ENCODE measurements around the gene PLPP7. TPM values are rescaled to one million over a fixed set of nuclear protein-coding genes. Genes with fewer than 3 reads are reported as not detected.
"Not testable (repeated sequence)": the region's sequence is repeated elsewhere in the genome, so short reads cannot be mapped to it uniquely, and the experiment has no call there.

The PLPP7 gene
- total RNA-seq, 1 donor from 2014 or later, result 0.73 TPM

DNA sequence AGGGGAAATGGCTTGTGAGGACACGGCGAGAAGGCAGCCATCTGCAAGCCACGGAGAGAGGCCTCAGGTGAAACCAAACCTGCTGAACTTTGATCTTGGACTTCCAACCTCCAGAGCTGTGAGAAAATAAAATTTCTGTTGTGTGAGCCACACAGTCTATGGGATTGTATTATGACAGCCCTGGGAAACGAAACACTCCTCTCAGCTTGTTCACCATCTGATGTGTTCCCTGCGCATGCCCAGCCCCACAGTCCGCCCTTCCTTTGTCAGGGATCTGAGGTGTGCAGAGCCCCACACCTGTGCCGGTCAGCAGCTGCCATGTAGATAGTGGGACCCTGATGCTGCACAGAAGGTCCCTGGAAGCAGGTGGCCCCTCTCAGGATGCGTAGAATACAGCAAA is 34.1 kb downstream of the PLPP7 start:
- no peaks in the 10 kb centered on the region for H3K36me3 Mint-ChIP-seq (ENCODE audit: unreplicated experiment)
- no peak for DNase-seq (ENCODE audit: extremely low spot score, unreplicated experiment)
- TF ChIP-seq, protein P1, sequence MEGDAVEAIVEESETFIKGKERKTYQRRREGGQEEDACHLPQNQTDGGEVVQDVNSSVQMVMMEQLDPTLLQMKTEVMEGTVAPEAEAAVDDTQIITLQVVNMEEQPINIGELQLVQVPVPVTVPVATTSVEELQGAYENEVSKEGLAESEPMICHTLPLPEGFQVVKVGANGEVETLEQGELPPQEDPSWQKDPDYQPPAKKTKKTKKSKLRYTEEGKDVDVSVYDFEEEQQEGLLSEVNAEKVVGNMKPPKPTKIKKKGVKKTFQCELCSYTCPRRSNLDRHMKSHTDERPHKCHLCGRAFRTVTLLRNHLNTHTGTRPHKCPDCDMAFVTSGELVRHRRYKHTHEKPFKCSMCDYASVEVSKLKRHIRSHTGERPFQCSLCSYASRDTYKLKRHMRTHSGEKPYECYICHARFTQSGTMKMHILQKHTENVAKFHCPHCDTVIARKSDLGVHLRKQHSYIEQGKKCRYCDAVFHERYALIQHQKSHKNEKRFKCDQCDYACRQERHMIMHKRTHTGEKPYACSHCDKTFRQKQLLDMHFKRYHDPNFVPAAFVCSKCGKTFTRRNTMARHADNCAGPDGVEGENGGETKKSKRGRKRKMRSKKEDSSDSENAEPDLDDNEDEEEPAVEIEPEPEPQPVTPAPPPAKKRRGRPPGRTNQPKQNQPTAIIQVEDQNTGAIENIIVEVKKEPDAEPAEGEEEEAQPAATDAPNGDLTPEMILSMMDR (IDR thresholded peaks at IDR 0.05), result no peak
- no peaks in the 10 kb centered on the region for H3K9me3 Mint-ChIP-seq (ENCODE audit: unreplicated experiment)
- H3K4me3 Mint-ChIP-seq (ENCODE audit: unreplicated experiment), result no peak overlapping the region
- peaks cover 8% of the 10 kb centered on the region for H3K4me1 Mint-ChIP-seq (ENCODE audit: unreplicated experiment)
- H3K27ac Mint-ChIP-seq (ENCODE audit: unreplicated experiment), result no peak overlapping the region
- peaks cover 3% of the 10 kb centered on the region for H3K27me3 Mint-ChIP-seq (ENCODE audit: unreplicated experiment)

DNA sequence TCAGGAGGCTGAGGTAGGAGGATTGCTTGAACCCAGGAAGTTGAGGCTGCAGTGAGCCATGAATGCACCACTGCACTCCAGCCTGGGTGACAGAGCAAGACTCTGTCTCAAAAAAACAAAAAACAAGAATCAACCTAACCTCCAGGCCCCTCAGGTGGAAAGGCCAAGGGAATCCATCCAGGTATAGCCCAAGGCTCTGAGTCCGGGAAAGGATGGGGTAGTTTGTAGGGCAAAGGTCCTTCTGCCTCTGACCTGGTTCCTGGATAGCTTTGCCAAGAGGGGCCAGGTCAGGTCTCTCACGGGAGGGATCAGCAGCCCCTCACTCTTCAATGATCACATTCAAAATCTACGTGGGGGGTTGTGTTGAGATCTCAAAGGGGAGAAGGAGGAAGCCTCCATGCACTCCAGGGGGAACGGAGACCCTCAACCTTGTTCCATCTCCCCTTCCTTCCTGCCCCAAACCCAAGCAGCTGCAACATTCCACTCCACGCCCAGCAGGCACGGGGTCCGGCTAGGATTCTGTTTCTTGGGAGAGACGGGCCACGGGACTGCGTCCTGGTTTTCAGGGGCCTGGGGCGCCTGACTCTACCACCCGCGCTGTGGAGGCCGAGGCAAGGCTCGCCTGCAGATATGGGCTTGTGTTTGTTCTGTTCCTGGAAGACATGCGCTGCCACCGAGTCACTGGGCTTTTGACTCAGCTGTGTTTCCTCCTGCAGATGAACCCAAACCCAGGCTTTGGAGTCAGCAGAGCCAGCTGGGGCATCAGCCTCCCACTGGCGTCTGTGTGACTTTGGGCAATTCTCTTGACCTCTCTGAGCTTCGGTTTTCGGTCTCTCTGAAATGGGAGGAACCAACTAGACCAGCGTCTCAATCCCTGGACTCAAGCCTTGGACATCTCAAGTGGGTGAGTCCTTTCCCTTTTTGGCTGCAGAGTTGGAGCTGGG is 35.5 kb downstream of the PLPP7 start:
- no peaks in the 10 kb centered on the region for H3K9me3 Mint-ChIP-seq (ENCODE audit: unreplicated experiment)
- peaks cover 8% of the 10 kb centered on the region for H3K4me1 Mint-ChIP-seq (ENCODE audit: unreplicated experiment)
- TF ChIP-seq, protein P1 (IDR thresholded peaks at IDR 0.05), result no peak
- H3K4me3 Mint-ChIP-seq (ENCODE audit: unreplicated experiment), result no peak overlapping the region
- peaks cover 2% of the 10 kb centered on the region for H3K36me3 Mint-ChIP-seq (ENCODE audit: unreplicated experiment)
- DNase-seq (ENCODE audit: extremely low spot score, unreplicated experiment), result no peak
- no peak overlapping the region for H3K27ac Mint-ChIP-seq (ENCODE audit: unreplicated experiment)
- no peaks in the 10 kb centered on the region for H3K27me3 Mint-ChIP-seq (ENCODE audit: unreplicated experiment)

DNA sequence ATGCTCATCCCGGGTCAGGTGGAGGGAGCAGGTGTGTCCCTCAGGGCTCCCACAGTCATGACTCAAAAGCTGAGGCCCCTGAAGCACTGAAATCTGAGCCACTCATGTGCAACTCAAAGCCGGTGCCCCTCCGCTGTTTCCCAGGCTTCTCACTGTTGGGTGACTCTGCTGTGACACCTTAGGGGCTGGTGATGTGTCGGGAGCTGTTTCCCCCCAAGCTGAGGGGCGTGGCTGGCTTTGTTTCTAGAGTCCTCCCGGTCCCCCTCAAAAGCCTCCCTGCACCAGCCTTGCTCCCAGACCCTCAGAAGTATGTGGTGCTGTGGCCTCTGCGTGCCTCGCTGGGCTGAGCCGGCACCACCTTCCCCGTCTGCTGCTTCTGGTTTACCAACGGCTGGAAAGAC is 39.7 kb downstream of the PLPP7 start:
- Mint-ChIP-seq H3K36me3 (ENCODE audit: unreplicated experiment) (peaks cover 2% of the 10 kb centered on the region), H3K4me1 (ENCODE audit: unreplicated experiment) (peaks cover 15% of the 10 kb centered on the region), H3K4me3 (ENCODE audit: unreplicated experiment) (no peak overlapping the region)

DNA sequence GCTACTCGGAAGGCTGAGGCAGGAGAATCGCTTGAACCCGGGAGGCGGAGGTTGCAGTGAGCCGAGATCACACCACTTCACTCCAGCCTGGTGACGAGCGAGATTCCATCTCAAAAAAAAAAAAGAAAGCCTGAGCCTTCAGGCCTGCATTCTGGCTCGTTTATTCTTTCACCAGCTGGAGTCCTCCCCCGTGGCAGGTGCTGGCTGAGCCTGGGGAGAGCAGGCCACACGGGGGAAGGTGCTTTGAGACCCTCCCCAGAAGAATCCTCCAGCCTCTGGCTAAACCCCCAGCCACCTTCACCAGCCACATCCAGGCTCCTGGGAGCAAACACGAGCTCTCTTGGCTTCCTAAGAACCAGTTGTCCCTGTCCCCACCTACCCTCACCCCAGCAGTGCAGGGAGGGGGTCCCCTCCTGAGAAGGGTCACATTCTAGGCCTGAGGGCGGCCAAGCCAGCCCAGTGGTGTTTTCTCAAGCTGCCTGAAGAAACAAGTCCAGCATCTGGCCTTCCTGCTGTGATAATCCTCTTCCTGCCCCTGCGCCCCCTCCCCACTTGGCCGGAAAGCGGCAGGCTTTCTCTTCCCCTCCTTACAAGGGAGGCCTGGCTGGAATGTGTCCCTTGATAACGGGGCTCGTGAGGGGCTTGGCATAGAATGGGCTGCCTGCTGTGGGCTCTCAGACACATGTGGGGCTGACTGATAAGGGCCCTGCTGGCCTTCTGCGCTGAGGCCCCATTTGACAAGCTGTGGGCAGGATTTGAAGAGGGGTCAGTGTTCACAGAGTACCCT is 41.5 kb downstream of the PLPP7 start:
- peaks cover 19% of the 10 kb centered on the region for H3K4me1 Mint-ChIP-seq (ENCODE audit: unreplicated experiment)
- DNase-seq (ENCODE audit: extremely low spot score, unreplicated experiment), result no peak
- TF ChIP-seq, protein P1 (IDR thresholded peaks at IDR 0.05), result no peak
- no peaks in the 10 kb centered on the region for H3K9me3 Mint-ChIP-seq (ENCODE audit: unreplicated experiment)
- H3K27me3 Mint-ChIP-seq (ENCODE audit: unreplicated experiment), result no peaks in the 10 kb centered on the region
- H3K27ac Mint-ChIP-seq (ENCODE audit: unreplicated experiment), result peak overlapping the region; percentile 72
- H3K4me3 Mint-ChIP-seq (ENCODE audit: unreplicated experiment), result no peak overlapping the region
- peaks cover 2% of the 10 kb centered on the region for H3K36me3 Mint-ChIP-seq (ENCODE audit: unreplicated experiment)

More for the DNA sequence above, 39.7 kb downstream of the PLPP7 start:
- TF ChIP-seq, protein P1 (IDR thresholded peaks at IDR 0.05), result no peak
- no peak for DNase-seq (ENCODE audit: extremely low spot score, unreplicated experiment)
- no peak overlapping the region for H3K27ac Mint-ChIP-seq (ENCODE audit: unreplicated experiment)
- no peaks in the 10 kb centered on the region for H3K27me3 Mint-ChIP-seq (ENCODE audit: unreplicated experiment)
- no peaks in the 10 kb centered on the region for H3K9me3 Mint-ChIP-seq (ENCODE audit: unreplicated experiment)

DNA sequence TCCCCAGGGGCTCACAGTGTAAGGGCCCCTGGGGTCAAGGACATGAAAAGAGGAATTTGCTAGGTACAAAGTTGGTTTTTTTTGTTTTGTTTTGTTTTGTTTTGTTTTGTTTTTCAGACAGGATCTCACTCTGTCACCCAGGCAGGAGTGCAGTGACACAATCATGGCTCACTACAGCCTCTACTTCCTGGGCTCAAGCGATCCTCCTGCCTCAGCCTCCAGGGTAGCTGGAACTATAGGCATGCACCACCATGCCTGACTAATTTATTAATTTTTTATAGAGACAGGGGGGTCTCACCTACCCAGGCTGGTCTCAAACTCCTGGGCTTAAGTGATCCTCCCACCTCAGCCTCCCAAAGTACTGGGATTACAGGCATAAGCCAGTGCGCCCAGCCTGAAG is 42.5 kb downstream of the PLPP7 start:
- not testable (repeated sequence) for H3K27ac Mint-ChIP-seq (ENCODE audit: unreplicated experiment); H3K36me3 Mint-ChIP-seq (ENCODE audit: unreplicated experiment); H3K27me3 Mint-ChIP-seq (ENCODE audit: unreplicated experiment); DNase-seq (ENCODE audit: extremely low spot score, unreplicated experiment); H3K9me3 Mint-ChIP-seq (ENCODE audit: unreplicated experiment); H3K4me3 Mint-ChIP-seq (ENCODE audit: unreplicated experiment)
- H3K4me1 Mint-ChIP-seq (ENCODE audit: unreplicated experiment), result peaks cover 19% of the 10 kb centered on the region
